ENCODE results near the gene IL1RAPL2.
A peak's percentile ranks its signal among the peaks of the same experiment; 100 is the strongest.
"Not testable (repeated sequence)": the region's sequence is repeated elsewhere in the genome, so short reads cannot be mapped to it uniquely, and the experiment has no call there.

Gene IL1RAPL2

DNA sequence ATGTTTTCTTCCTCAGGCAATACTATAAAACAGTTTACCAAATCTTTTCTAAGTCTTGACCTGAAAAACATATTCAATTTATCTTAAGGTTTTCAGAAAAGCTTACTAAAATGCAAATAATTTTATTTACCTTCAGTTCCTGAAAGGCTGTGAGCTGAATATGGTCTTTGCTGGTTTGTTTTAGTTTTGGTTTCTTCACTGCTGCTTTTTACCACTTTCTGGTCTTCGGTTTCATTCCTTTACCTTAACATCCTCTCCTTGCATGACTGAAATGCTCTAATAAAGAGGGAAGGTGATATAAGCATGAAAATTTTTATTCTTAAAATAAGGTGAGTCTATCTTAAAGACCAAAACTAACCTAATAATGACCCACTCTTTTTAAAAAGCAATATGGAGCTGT is 1159.2 kb downstream of the IL1RAPL2 start:
- no peak for DNase-seq

DNA sequence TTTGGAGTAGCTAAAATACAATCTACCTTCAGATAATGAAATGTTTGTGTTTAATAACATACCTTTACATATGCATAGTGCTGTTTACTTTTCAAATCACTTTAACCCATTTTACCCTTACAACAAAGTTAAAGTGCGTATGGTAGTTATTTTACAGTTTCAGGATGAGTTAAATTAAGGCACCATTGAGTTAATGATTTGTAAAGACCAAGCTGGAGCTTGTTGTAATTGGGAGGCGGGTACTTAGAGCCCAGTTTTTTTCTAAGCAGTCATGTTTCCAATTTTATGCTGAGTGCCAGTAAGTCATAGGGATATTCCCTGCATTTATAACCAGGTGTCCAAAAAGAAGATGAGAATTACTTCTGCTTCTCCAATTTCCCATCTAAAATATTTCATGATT is 1172.2 kb downstream of the IL1RAPL2 start:
- no peak for DNase-seq

DNA sequence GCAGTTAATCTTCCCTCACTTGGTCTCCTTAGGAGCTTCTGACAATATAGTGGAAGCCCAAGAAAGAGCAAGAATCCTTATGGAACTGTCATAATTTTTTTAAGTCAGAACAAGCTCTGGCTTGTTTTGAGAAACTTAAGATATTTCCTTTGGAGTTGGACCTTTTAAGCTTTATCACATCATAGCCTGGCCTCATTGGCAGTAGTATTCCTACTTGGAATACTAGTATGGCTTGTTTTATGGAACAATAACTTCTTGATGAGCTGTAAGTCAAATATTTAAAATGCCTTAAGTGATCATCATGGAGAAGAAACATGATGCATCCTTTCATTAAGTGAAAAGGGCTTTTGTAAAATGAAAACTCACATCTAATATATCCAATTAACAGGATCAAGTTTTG is 1178.3 kb downstream of the IL1RAPL2 start:
- no peak for DNase-seq

DNA sequence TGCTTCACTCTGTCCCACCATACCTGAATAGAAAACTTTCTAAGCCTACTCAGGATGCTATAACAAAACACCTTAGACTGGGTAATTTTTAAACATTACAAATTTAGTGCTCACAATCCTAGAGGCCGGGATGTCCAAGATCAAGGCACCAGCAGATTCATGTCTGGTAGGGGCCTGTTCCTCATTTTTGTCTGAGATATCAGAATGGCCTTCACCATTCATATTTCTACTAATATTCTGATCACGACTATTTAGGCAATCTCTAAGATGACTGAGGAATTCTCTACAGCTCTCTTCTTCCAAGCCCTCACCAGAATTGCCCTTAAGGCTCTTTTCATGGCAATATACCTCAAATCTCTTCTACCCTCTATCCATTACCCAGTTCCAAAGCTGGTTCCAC is 1178.9 kb downstream of the IL1RAPL2 start:
- no peak for DNase-seq

DNA sequence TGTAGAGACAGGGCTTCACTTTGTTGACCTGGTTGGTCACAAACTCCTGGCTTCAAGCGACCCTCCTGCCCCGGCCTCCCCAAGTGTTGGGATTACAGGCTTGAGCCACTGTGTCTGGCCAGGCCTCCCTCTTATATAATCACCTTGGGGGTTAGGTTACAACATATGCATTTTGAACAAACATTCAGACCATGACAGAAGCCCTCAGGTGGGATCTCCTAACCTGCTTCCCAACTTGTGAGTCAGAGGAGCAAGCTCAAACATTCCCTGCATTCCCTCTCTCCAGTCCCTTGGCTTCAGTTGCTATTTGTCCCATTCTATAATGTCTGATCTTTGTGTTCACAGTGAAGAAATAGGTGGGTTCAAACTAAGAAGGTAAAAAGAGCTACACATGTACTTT is 1179.9 kb downstream of the IL1RAPL2 start:
- no peak for DNase-seq

DNA sequence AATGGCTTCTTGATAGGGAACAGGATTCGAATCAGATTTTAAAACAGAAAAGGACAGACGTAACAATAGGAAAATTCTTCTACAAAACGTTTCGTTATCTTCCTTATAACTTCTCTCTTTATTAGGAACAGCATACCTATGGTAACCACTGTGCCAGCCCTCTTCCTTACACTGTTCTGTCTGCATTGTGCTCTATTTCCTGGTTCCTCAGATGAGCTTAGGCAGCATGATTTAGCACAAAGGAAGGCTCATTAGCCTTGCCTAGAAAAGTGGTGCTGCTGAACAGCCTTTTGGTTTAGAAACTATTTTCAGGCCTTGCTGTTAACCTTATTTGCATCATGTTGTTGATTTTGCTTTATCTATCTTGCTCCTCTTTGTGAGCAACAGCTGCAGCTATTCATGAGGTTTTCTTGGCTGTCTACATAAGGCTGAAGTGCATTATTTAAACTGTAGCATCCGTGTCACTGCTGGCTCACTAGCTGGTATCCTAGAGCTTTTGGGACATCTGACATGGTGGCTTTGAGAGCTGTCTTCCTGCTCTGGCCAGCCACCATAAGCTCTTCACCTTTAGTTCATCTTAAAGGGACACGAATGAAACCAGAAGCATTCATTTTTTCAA is 1186.4 kb downstream of the IL1RAPL2 start:
- DNase-seq = peak; percentile 31

DNA sequence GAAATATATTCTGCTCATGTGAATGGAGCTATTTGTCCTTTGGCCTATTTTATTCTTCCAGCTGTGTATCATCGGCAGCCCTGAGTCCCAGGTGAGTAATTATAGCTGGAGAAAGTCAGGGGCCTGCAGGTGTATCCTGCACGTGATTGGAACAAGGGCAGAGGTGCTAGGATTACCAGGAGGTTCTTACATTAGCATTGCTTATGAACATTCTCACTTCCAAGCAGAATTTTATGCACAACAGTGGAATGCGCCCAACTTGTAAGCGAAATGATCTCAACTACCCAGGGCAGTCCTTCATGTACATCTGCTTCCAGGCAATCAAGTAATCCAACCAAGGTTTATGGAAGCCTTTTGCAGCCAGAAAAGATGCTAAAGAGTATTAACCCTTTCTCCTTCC is 1187.4 kb downstream of the IL1RAPL2 start:
- DNase-seq = peak; percentile 2

DNA sequence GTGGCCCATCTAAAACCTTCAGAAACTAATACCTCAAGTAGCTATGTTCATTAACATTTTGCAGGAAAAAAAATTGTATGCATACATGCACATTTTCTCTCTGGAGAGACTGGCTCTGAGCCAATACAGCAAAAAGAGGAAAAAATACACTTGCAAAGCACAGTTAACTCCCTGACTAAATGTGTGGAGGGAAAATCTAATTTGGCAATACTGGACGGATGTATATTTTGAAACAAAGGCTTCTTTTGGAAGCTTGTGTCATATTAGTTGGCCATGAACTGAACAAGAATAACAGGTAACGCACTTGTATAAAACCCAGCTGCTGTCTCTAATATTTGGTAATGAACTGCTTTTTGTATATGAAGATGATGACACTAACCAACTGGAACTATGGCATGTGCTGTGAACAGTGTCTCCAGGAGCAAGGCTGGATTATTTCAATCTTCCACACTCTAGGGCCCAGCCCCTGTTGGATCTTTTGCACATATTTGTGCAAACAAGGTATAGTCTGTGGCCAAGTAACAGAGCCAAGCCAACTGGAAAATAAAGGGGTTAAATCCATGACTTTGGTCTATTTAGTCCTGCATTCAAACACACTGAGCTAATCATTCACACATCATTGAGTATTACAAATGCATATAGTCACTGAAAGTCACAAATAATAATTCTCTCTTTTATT is 1188.4 kb downstream of the IL1RAPL2 start:
- DNase-seq = no peak

DNA sequence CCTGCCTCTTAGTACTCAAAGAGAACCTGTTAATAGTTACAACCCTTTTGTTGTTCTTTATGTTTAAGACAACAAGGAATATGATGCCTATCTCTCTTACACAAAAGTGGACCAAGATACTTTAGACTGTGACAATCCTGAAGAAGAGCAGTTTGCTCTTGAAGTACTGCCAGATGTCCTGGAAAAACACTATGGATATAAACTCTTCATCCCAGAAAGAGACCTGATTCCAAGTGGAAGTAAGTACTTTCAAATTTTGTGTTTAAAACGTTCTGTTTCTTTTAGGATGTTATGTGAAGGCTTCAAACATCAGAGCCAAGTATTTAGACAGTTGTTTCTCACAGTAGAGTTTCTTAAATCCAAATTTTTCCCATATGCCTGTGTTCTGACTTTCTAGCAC is 1189.1 kb downstream of the IL1RAPL2 start:
- DNase-seq = no peak

DNA sequence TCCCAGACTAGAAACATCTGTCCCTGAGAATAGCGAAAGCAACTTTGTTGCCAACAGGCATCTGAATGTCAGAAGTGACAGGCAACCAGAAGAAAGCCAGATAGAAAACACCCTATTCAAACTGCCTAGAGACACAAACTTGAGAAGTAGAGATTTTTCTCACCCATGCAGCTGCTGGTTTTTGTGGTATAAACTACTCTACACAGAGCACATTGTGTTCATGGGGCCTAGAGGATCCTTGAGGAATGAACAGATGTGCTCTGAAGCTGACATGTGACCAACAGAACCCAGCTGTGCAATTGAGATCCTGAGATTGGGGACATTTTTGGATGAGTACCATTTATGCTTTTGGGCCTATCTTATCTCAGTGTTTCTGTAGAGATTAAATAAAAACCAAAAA is 1192.8 kb downstream of the IL1RAPL2 start:
- no peak for DNase-seq

DNA sequence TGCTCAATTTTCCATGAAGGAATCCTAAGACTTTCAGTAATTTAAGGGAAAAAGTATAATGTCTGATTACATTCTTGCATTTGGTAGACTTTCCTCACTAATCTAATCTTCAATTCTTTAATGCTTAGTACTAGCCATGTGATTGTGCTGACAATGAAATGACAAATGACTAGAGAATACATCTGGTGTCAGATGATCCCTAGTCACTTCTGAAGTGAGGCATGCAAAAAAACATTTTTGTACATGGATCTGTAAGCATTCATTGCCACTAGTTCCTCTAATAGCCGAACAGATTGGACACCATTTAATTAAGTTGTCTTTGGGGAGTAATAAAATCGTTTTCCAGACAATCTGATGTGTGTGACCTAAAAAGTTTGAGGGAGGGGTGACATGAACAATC is 1193.6 kb downstream of the IL1RAPL2 start:
- DNase-seq = no peak

DNA sequence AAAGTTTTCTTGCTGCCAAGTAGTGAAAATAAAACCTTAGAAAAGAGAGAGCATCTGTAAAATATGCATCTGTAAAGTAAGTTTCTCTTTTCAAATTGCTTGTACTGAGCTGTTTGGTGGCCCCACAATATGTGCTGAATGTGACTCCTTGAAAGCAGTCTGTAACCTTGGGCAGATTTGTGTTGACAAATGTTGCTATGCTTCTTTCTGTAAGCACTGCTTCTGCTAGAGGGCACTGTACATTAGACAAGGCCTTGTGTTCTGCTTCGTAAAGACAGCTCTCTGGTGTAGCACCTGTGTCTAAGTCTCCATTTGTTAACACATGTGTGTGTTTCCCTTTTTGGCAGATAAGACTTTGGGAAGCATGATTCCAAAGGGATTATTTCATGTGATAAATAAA is 1199.7 kb downstream of the IL1RAPL2 start:
- DNase-seq = no peak

DNA sequence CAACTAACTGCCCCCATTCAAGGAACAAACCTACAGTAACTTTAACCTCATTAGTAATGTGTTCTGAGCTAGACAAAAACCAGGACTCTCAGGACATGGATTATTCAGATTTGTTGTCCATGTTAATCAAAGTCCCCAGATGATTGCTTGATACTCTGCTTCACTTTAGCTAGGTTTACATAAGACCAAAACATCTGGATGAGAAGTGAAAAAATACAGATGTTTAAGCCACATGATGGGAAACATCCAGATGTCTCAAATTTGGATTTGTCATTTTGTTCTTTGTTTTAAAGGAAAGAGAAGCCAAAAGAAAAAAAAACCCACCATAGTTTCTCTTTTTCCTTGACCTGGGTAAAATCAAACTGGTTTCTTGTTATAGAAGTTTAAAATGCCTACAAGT is 1207.8 kb downstream of the IL1RAPL2 start:
- DNase-seq = no peak

DNA sequence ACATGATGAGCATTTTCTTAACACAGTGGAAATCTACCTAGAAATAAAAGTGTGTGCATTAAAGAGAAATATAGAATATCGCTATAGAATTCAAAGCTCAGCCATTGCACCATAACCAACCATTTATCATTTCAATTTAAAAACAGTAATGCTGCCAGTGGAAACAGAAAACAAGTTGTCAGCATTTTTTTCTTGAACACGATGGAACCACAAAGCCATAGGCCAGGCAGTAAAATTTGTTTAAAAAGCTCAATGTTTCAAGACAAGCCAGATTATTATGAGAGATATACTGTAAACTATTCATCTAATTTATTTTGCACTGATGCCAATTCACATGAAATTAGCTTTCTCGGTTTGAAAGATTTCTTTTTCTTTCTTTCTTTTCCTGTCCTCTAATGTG is 1209.7 kb downstream of the IL1RAPL2 start:
- no peak for DNase-seq

DNA sequence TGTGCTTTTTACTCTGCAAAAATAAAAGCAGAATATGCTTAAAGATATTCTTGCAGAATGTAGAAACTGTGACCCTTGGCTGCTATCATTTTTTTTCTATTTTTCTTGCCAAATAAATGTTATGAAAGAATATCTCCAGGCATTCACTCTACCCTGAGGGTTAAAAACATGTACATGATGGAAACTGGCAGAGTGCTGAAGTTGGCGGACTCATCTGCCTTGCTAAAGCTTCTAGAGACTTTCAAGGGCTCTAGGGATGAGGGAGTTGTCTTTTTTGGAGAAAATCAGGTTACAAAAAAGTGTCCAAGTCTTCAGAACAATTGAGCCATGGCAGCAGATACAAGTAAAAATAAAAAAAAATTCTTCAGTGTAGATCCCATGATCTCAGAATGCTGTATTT is 1215.8 kb downstream of the IL1RAPL2 start:
- no peak for DNase-seq

DNA sequence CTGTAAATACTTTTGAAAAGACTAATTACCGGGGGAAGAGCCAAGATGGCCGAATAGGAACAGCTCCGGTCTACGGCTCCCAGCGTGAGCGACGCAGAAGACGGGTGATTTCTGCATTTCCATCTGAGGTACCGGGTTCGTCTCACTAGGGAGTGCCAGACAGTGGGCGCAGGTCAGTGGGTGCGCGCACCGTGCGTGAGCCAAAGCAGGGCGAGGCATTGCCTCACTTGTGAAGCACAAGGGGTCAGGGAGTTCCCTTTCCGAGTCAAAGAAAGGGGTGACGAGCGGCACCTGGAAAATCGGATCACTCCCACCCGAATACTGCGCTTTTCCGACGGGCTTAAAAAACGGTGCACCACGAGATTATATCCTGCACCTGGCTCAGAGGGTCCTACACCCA is 1230.9 kb downstream of the IL1RAPL2 start:
- DNase-seq = not testable (repeated sequence)

DNA sequence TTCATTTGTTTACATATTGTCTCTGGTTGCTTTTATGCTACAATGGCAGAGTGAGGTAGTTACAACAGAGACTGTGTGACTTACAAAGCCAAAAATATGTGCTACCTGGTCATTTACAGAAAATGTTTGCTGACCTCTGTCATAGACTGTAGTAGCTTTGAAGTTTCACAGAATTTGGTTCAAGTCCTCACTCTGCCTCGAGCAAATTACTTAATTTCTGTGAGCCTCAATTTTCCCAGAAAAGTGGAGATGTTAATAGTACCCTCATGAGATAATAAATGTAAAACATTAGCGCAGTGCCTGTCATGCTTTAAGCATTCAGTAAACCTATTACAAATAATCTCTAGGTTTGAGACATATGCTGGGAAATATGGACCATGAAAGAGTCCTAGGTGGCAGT is 1237.9 kb downstream of the IL1RAPL2 start:
- no peak for DNase-seq

DNA sequence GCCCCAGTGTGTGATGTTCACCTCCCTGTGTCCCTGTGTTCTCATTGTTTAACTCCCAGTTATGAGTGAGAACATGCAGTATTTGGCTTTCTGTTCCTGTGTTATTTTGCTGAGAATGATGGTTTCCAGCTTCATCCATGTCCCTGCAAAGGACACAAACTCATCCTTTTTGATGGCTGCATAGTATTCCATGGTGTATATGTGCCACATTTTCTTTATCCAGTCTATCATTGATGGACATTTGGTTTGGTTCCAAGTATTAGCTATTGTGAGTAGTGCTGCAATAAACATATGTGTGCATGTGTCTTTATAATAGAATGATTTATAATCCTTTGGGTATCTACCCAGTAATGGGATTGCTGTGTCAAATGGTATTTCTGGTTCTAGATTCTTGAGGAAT is 1239.7 kb downstream of the IL1RAPL2 start:
- DNase-seq = not testable (repeated sequence)

DNA sequence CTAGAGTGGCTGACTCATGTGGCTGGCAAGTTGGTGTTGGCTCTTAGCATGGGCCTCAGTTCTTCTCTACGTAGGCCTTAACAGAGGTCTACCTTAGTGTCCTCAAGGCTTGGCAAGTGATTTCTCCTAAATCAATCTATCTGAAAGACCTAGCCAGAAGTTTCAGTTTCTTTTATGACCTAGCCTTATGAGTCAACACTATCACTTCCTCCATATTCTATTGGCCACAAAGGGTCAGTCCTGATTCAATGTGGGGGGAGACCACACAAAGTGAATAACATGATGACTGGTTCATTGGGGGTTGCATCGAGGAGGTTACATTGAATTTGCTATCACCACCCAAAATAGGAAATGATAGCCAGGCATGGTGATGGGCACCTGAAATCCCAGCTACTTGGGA is 1250.5 kb downstream of the IL1RAPL2 start:
- no peak for DNase-seq
